Measurements from ENCODE around the gene ABHD2.

GRCh38 chr15:89208256-89208655 lies 120.0 kb downstream of the ABHD2 start:
- no peak for TF ChIP-seq YY1 (IDR thresholded peaks at IDR 0.05; ENCODE audit: insufficient read depth, insufficient read length)
- no peak for TF ChIP-seq ZNF274 (IDR thresholded peaks at IDR 0.05; ENCODE audit: low read depth, low read length)

Measured in NT2/D1 (cell line).